HL-60 (cell line): Measurements from ENCODE around the gene TMEM116.
"Not testable (repeated sequence)": the region's sequence is repeated elsewhere in the genome, so short reads cannot be mapped to it uniquely, and the experiment has no call there.

Experiments
- DNase-seq, 2 experiments: peaks; one replicate each; pipeline ENCODE4 v3.0.0-alpha.2; 2010 to 2020; ENCODE audit warnings: low read depth in 1 of 2, low spot score in 1 of 2
- H3K27ac ChIP-seq: fragments of 250-450 bp; sonication (Bioruptor Pico); replicated peaks from 2 replicates; pipeline ENCODE4 v1.5.1; 2020; ENCODE audit warnings: mild to moderate bottlenecking, moderate library complexity
- H3K27me3 ChIP-seq: fragments of 250-450 bp; sonication (Bioruptor Pico); 2 replicates; pipeline ENCODE4 v1.5.1; 2021; ENCODE audit warnings: mild to moderate bottlenecking, moderate library complexity; ENCODE audit not compliant: insufficient read depth, poor library complexity, severe bottlenecking
- H3K4me3 ChIP-seq: replicated peaks from 2 replicates; pipeline ENCODE4 v1.5.1; 2011; ENCODE audit warnings: mild to moderate bottlenecking, control low read depth, low read length; ENCODE audit not compliant: insufficient read depth
- CTCF ChIP-seq: IDR thresholded peaks from one replicate; pipeline ENCODE4 v1.5.1; 2011; ENCODE audit warnings: low read length, control low read depth, inconsistent platforms; ENCODE audit not compliant: insufficient read depth
- GABPA ChIP-seq: IDR thresholded peaks from 2 replicates; pipeline ENCODE4 v1.6.1; 2012; ENCODE audit warnings: low read depth
- POLR2AphosphoS5 ChIP-seq: IDR thresholded peaks from 2 replicates; pipeline ENCODE4 v1.6.1; 2012; ENCODE audit warnings: low read depth
- REST ChIP-seq: IDR thresholded peaks from 2 replicates; pipeline ENCODE4 v1.6.1; 2012; ENCODE audit warnings: low read depth; ENCODE audit not compliant: insufficient replicate concordance
- SPI1 ChIP-seq: IDR thresholded peaks from 2 replicates; pipeline ENCODE4 v1.6.1; 2012; ENCODE audit warnings: low read depth, mild to moderate bottlenecking, borderline replicate concordance

Gene TMEM116

GRCh38 chr12:111964935-111965334, 48.0 kb downstream of the TMEM116 start:
- DNase-seq: no peak
- no peak for TF ChIP-seq SPI1
- TF ChIP-seq REST: no peak
- no peak for TF ChIP-seq GABPA
- TF ChIP-seq POLR2AphosphoS5: no peak
- TF ChIP-seq CTCF: no peak
- H3K27me3 ChIP-seq: no peaks in the 10 kb centered on the region
- H3K27ac ChIP-seq: no peak overlapping the region
- H3K4me3 ChIP-seq: no peak overlapping the region

GRCh38 chr12:111959518-111959917, 53.4 kb downstream of the TMEM116 start:
- not testable (repeated sequence) for H3K27ac ChIP-seq, H3K27me3 ChIP-seq, H3K4me3 ChIP-seq, DNase-seq

GRCh38 chr12:111957224-111957623, 55.7 kb downstream of the TMEM116 start:
- H3K27ac ChIP-seq, H3K27me3 ChIP-seq, DNase-seq, H3K4me3 ChIP-seq: not testable (repeated sequence)

- H3K27ac ChIP-seq: no peak overlapping the region
- no peak for TF ChIP-seq CTCF
- TF ChIP-seq REST: no peak
- no peak for TF ChIP-seq POLR2AphosphoS5
- no peak for TF ChIP-seq GABPA
- no peak for TF ChIP-seq SPI1
- DNase-seq: no peak
- H3K4me3 ChIP-seq: no peak overlapping the region
- no peaks in the 10 kb centered on the region for H3K27me3 ChIP-seq
Observed at GRCh38 chr12:111954969-111955368, 58.0 kb downstream of the TMEM116 start.

GRCh38 chr12:111953455-111953854, 59.5 kb downstream of the TMEM116 start:
- H3K27ac ChIP-seq: no peak overlapping the region
- no peak overlapping the region for H3K4me3 ChIP-seq
- no peak for DNase-seq
- no peak for TF ChIP-seq CTCF
- TF ChIP-seq SPI1: no peak
- TF ChIP-seq GABPA: no peak
- no peak for TF ChIP-seq POLR2AphosphoS5
- no peaks in the 10 kb centered on the region for H3K27me3 ChIP-seq

GRCh38 chr12:111952084-111952787, 60.7 kb downstream of the TMEM116 start:
- H3K4me3 ChIP-seq, H3K27me3 ChIP-seq, H3K27ac ChIP-seq, DNase-seq: not testable (repeated sequence)

GRCh38 chr12:111950961-111951676, 61.8 kb downstream of the TMEM116 start:
- H3K27me3 ChIP-seq, H3K27ac ChIP-seq, DNase-seq, H3K4me3 ChIP-seq: not testable (repeated sequence)
